ENCODE data around the gene TMEM14B. TPM values are rescaled to one million over a fixed set of nuclear protein-coding genes. Genes with fewer than 3 reads are reported as not detected.

TMEM14B gene
- total RNA-seq, 1 donor from 2014 or later: 52.7 TPM

DNA sequence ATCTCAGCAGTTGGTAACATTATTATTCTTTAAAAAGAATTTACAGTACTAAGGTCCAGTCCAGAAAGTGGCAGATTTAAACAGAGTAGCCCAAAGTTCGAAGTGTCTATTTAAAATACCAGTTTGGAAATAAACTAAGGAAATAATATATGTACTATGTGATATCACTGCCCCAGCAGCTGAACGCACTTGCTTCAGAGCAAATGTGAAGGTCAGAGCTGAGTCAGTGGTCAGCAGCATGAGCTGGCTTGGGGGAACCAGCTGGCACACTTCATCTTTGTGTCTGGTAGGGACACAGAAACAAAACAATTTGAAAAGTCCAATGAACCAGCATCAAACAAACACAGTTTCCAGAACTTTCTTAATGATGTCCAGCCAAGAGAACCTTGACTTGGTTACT, 15.4 kb downstream of the TMEM14B start:
- H3K4me3 Mint-ChIP-seq (ENCODE audit: low read depth): no peak overlapping the region
- H3K9me3 Mint-ChIP-seq (ENCODE audit: low read depth): no peaks in the 10 kb centered on the region
- no peak overlapping the region for H3K27ac Mint-ChIP-seq
- TF ChIP-seq CTCF (IDR thresholded peaks at IDR 0.05; ENCODE audit: unreplicated experiment): no peak
- DNase-seq (ENCODE audit: low spot score, unreplicated experiment): no peak
- H3K27me3 Mint-ChIP-seq: no peaks in the 10 kb centered on the region
- H3K36me3 Mint-ChIP-seq (ENCODE audit: insufficient read depth): peaks cover 15% of the 10 kb centered on the region
- H3K4me1 Mint-ChIP-seq (ENCODE audit: low read depth): peaks cover 3% of the 10 kb centered on the region

GRCh38 chr6:10769419-10769818, 21.8 kb downstream of the TMEM14B start:
- no peak for DNase-seq (ENCODE audit: low spot score, unreplicated experiment)
- Mint-ChIP-seq H3K36me3 (ENCODE audit: insufficient read depth) (peaks cover 15% of the 10 kb centered on the region), H3K27me3 (no peaks in the 10 kb centered on the region), H3K27ac (no peak overlapping the region), H3K4me1 (ENCODE audit: low read depth) (peaks cover 12% of the 10 kb centered on the region), H3K4me3 (ENCODE audit: low read depth) (no peak overlapping the region), H3K9me3 (ENCODE audit: low read depth) (no peaks in the 10 kb centered on the region)
- TF ChIP-seq CTCF (IDR thresholded peaks at IDR 0.05; ENCODE audit: unreplicated experiment): no peak

GRCh38 chr6:10771371-10771894, 23.8 kb downstream of the TMEM14B start:
- Mint-ChIP-seq H3K36me3 (ENCODE audit: insufficient read depth) (peaks cover 25% of the 10 kb centered on the region), H3K27me3 (no peaks in the 10 kb centered on the region), H3K27ac (no peak overlapping the region), H3K4me1 (ENCODE audit: low read depth) (peaks cover 12% of the 10 kb centered on the region), H3K4me3 (ENCODE audit: low read depth) (no peak overlapping the region), H3K9me3 (ENCODE audit: low read depth) (no peaks in the 10 kb centered on the region)
- no peak for TF ChIP-seq CTCF (IDR thresholded peaks at IDR 0.05; ENCODE audit: unreplicated experiment)
- no peak for DNase-seq (ENCODE audit: low spot score, unreplicated experiment)

DNA sequence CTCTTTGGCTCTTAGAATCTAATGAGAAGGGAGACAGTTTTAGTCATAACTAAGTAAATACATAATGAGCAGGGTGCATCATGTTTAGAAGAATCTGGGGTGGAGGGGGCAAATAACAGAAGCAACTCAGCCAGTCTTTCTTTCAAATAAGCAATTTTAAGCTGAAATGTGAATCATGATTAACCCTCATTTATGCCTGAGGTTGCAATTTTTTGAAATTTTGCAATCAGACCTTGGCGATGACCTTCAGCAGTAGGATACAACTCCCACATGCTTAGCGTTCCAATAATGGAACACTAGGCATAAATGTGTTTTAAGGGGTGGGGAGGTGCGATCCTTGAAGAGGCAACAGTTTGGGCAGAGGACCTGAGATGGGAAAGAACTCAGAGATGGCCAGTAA, 30.6 kb downstream of the TMEM14B start:
- no peak overlapping the region for H3K27ac Mint-ChIP-seq
- no peak for TF ChIP-seq CTCF (IDR thresholded peaks at IDR 0.05; ENCODE audit: unreplicated experiment)
- H3K36me3 Mint-ChIP-seq (ENCODE audit: insufficient read depth): peaks cover 26% of the 10 kb centered on the region
- H3K4me3 Mint-ChIP-seq (ENCODE audit: low read depth): no peak overlapping the region
- no peak for DNase-seq (ENCODE audit: low spot score, unreplicated experiment)
- H3K4me1 Mint-ChIP-seq (ENCODE audit: low read depth): no peaks in the 10 kb centered on the region
- H3K9me3 Mint-ChIP-seq (ENCODE audit: low read depth): no peaks in the 10 kb centered on the region
- H3K27me3 Mint-ChIP-seq: no peaks in the 10 kb centered on the region

DNA sequence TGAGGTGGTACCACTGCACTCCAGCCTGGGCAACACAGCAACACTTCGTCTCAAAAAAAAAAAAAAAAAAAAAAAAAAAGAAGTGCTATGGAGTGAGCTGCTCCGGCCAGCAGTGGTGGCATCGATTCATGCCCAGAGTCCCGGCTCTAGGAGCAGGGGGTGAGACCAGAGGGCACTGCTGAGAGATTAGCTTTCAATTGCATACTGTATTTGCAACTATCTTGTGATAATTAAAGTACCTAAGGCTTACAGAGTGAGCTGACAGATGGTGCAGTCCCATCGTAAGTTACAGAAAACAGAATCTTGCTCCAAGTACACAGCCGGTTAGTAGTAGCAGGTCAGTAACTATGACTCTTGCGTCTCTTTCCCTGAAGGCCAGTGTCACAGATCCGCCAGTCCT, 31.5 kb downstream of the TMEM14B start:
- DNase-seq (ENCODE audit: low spot score, unreplicated experiment): no peak
- no peak for TF ChIP-seq CTCF (IDR thresholded peaks at IDR 0.05; ENCODE audit: unreplicated experiment)
- H3K27ac Mint-ChIP-seq: no peak overlapping the region
- no peaks in the 10 kb centered on the region for H3K9me3 Mint-ChIP-seq (ENCODE audit: low read depth)
- H3K27me3 Mint-ChIP-seq: no peaks in the 10 kb centered on the region
- H3K4me3 Mint-ChIP-seq (ENCODE audit: low read depth): no peak overlapping the region
- no peaks in the 10 kb centered on the region for H3K4me1 Mint-ChIP-seq (ENCODE audit: low read depth)
- peaks cover 29% of the 10 kb centered on the region for H3K36me3 Mint-ChIP-seq (ENCODE audit: insufficient read depth)

Measured in progenitor cell of endocrine pancreas (in vitro differentiated cells).